Osteoblast (primary cell): Measurements from ENCODE around the gene TACC2. TPM values are rescaled to one million over a fixed set of nuclear protein-coding genes. Genes with fewer than 3 reads are reported as not detected.

ENCODE experiments used
- DNase-seq: peaks from one replicate; pipeline ENCODE4 v3.0.0; 2011; ENCODE audit warnings: low spot score, mixed read lengths; ENCODE audit not compliant: insufficient read length; ENCODE audit errors: missing footprints
- H2AFZ ChIP-seq: 2 replicates; pipeline ENCODE4 v1.6.0; 2011; ENCODE audit warnings: mild to moderate bottlenecking, low read length
- H3K27ac ChIP-seq: 2 replicates; pipeline ENCODE4 v1.5.1; 2011; ENCODE audit warnings: mild to moderate bottlenecking, low read depth, low read length, moderate library complexity
- H3K27me3 ChIP-seq: 2 replicates; pipeline ENCODE4 v1.6.0; 2012; ENCODE audit warnings: mild to moderate bottlenecking, control low read depth, inconsistent platforms, low read length, moderate library complexity; ENCODE audit not compliant: insufficient read depth
- H3K36me3 ChIP-seq: 2 replicates; pipeline ENCODE4 v1.5.1; 2011; ENCODE audit warnings: mild to moderate bottlenecking, low read length, control low read depth, moderate library complexity; ENCODE audit not compliant: insufficient read depth
- H3K4me1 ChIP-seq: 2 replicates; pipeline ENCODE4 v1.5.1; 2011; ENCODE audit warnings: mild to moderate bottlenecking, low read length, control low read depth, moderate library complexity; ENCODE audit not compliant: insufficient read depth
- H3K4me2 ChIP-seq: 2 replicates; pipeline ENCODE4 v1.6.0; 2011; ENCODE audit warnings: mild to moderate bottlenecking, low read length; ENCODE audit not compliant: insufficient read depth
- H3K4me3 ChIP-seq: fragments of 200-600 bp; sonication (generic); 3 replicates; pipeline ENCODE4 v1.5.1; 2012; ENCODE audit warnings: mild to moderate bottlenecking, low read length, inconsistent platforms; ENCODE audit not compliant: insufficient read depth
- H3K79me2 ChIP-seq: 2 replicates; pipeline ENCODE4 v1.6.0; 2012; ENCODE audit warnings: mild to moderate bottlenecking, low read length, control low read depth, inconsistent platforms; ENCODE audit not compliant: insufficient read depth
- H3K9me3 ChIP-seq: 2 replicates; pipeline ENCODE4 v1.5.1; 2011; ENCODE audit warnings: low read depth, low read length, control low read depth
- H4K20me1 ChIP-seq: 2 replicates; pipeline ENCODE4 v1.6.0; 2012; ENCODE audit warnings: mild to moderate bottlenecking, low read length, control low read depth; ENCODE audit not compliant: insufficient read depth
- CTCF ChIP-seq: IDR thresholded peaks from 2 replicates; pipeline ENCODE4 v1.5.1; 2011; ENCODE audit warnings: mild to moderate bottlenecking, low read depth, low read length, moderate library complexity; ENCODE audit errors: extremely low read depth
- total RNA-seq: library from RNA; depleted of rRNA; stranded (reverse); fragments of >200 nt; gene quantifications from 2 replicates; pipeline ENCODE4 v1.2.3, GENCODE V29; 2012

The TACC2 gene
- total RNA-seq, 1 donor, result 5.8 TPM

- Histone ChIP-seq H3K36me3 (no peaks in the 10 kb centered on the region), H3K27ac (no peak overlapping the region), H3K4me2 (no peak overlapping the region), H4K20me1 (no peaks in the 10 kb centered on the region), H3K27me3 (no peaks in the 10 kb centered on the region), H3K79me2 (no peaks in the 10 kb centered on the region), H3K9me3 (no peaks in the 10 kb centered on the region), H3K4me3 (no peak overlapping the region), H3K4me1 (no peaks in the 10 kb centered on the region), H2AFZ (no peak overlapping the region)
- TF ChIP-seq CTCF, result no peak
- DNase-seq, result no peak
Measured at GRCh38 chr10:122245136-122245535, 256.2 kb downstream of the TACC2 start.

- Histone ChIP-seq H3K4me3 (no peak overlapping the region), H3K9me3 (no peaks in the 10 kb centered on the region), H3K4me1 (no peaks in the 10 kb centered on the region), H3K27me3 (no peaks in the 10 kb centered on the region), H2AFZ (no peak overlapping the region), H3K36me3 (no peaks in the 10 kb centered on the region), H4K20me1 (no peaks in the 10 kb centered on the region), H3K79me2 (no peaks in the 10 kb centered on the region), H3K27ac (no peak overlapping the region), H3K4me2 (no peak overlapping the region)
- no peak for DNase-seq
- no peak for TF ChIP-seq CTCF
Measured at GRCh38 chr10:122245897-122246296, 256.9 kb downstream of the TACC2 start.

- peak; percentile 29 for DNase-seq
- Histone ChIP-seq H3K4me2 (no peak overlapping the region), H3K79me2 (no peaks in the 10 kb centered on the region), H3K27me3 (no peaks in the 10 kb centered on the region), H3K36me3 (no peaks in the 10 kb centered on the region), H4K20me1 (no peaks in the 10 kb centered on the region), H2AFZ (no peak overlapping the region), H3K27ac (no peak overlapping the region), H3K4me3 (no peak overlapping the region), H3K4me1 (no peaks in the 10 kb centered on the region), H3K9me3 (no peaks in the 10 kb centered on the region)
- no peak for TF ChIP-seq CTCF
Measured at GRCh38 chr10:122246830-122247520, 258.0 kb downstream of the TACC2 start.

- no peaks in the 10 kb centered on the region for H3K79me2 ChIP-seq
- no peak overlapping the region for H3K4me2 ChIP-seq
- peak; percentile 50 for DNase-seq
Measured at GRCh38 chr10:122248356-122249302, 259.7 kb downstream of the TACC2 start.

More at GRCh38 chr10:122248356-122249302, 259.7 kb downstream of the TACC2 start:
- Histone ChIP-seq H3K4me3 (no peak overlapping the region), H4K20me1 (no peaks in the 10 kb centered on the region), H3K27me3 (no peaks in the 10 kb centered on the region), H3K4me1 (no peaks in the 10 kb centered on the region), H3K27ac (no peak overlapping the region), H3K36me3 (no peaks in the 10 kb centered on the region), H3K9me3 (no peaks in the 10 kb centered on the region), H2AFZ (no peak overlapping the region)
- no peak for TF ChIP-seq CTCF
